ENCODE results near the gene UFM1. TPM values are rescaled to one million over a fixed set of nuclear protein-coding genes. Genes with fewer than 3 reads are reported as not detected.
"Not testable (repeated sequence)": the region's sequence is repeated elsewhere in the genome, so short reads cannot be mapped to it uniquely, and the experiment has no call there.

UFM1 gene
- total and polyA plus RNA-seq, 8 donors = 58.5 to 94.4 (median 80.2) TPM

- intact Hi-C loops (cut with DNase I) = no loop called here
- no peak overlapping the region for H3K27ac ChIP-seq
- no peak for TF ChIP-seq CTCF (IDR thresholded peaks at IDR 0.05)
- no peaks in the 10 kb centered on the region for H3K36me3 ChIP-seq
- H3K4me1 ChIP-seq = no peaks in the 10 kb centered on the region
- H3K9me3 ChIP-seq = no peaks in the 10 kb centered on the region
- DNase-seq = no peak
- no peak for ATAC-seq
- H3K27me3 ChIP-seq = no peaks in the 10 kb centered on the region
- H3K4me3 ChIP-seq = no peak overlapping the region
Measured at GRCh38 chr13:38309397-38309796, 40.3 kb upstream of the UFM1 start.

- ATAC-seq; H3K4me3 ChIP-seq; H3K9me3 ChIP-seq; intact Hi-C loops (cut with DNase I); H3K27me3 ChIP-seq; H3K27ac ChIP-seq; H3K4me1 ChIP-seq; H3K36me3 ChIP-seq: not testable (repeated sequence)
- peak in 1 of 4 donors; percentile 44 for DNase-seq
Measured at GRCh38 chr13:38311175-38311574, 38.5 kb upstream of the UFM1 start.

- DNase-seq (no peak), ATAC-seq (no peak)
- intact Hi-C loops (cut with DNase I) = no loop called here
- no peaks in the 10 kb centered on the region for H3K27me3 ChIP-seq
- H3K27ac ChIP-seq = no peak overlapping the region
- H3K9me3 ChIP-seq = peaks cover 0 to 4% of the 10 kb centered on the region in 2 donors
- no peak overlapping the region for H3K4me3 ChIP-seq
- H3K36me3 ChIP-seq = no peaks in the 10 kb centered on the region
- H3K4me1 ChIP-seq = no peaks in the 10 kb centered on the region
- TF ChIP-seq CTCF (IDR thresholded peaks at IDR 0.05) = no peak
Measured at GRCh38 chr13:38316129-38316528, 33.5 kb upstream of the UFM1 start.

GRCh38 chr13:38321654-38322053 lies 28.0 kb upstream of the UFM1 start:
- intact Hi-C loops (cut with DNase I) = no loop called here
- no peak overlapping the region for H3K4me3 ChIP-seq

GRCh38 chr13:38325426-38325825 lies 24.2 kb upstream of the UFM1 start:
- H3K27me3 ChIP-seq = no peaks in the 10 kb centered on the region
- intact Hi-C loops (cut with DNase I) = no loop called here
- ATAC-seq = no peak

More at GRCh38 chr13:38321654-38322053, 28.0 kb upstream of the UFM1 start:
- DNase-seq (no peak), ATAC-seq (no peak)
- Histone ChIP-seq H3K27me3 (no peaks in the 10 kb centered on the region), H3K27ac (no peak overlapping the region), H3K36me3 (no peaks in the 10 kb centered on the region), H3K9me3 (peaks cover 0 to 4% of the 10 kb centered on the region in 2 donors), H3K4me1 (no peaks in the 10 kb centered on the region)
- TF ChIP-seq CTCF (IDR thresholded peaks at IDR 0.05) = no peak

More at GRCh38 chr13:38325426-38325825, 24.2 kb upstream of the UFM1 start:
- H3K36me3 ChIP-seq = no peaks in the 10 kb centered on the region
- H3K4me3 ChIP-seq = no peak overlapping the region
- no peak overlapping the region for H3K27ac ChIP-seq
- DNase-seq = no peak
- no peaks in the 10 kb centered on the region for H3K9me3 ChIP-seq
- TF ChIP-seq CTCF (IDR thresholded peaks at IDR 0.05) = no peak
- H3K4me1 ChIP-seq = no peaks in the 10 kb centered on the region
